Left lobe of liver (tissue), 2 donors: ENCODE data around the gene GPS1. TPM values are rescaled to one million over a fixed set of nuclear protein-coding genes. Genes with fewer than 3 reads are reported as not detected.

Experiments used
- ATAC-seq: fragments of 200-7000 bp; cut with Tn5 transposase; one replicate; pipeline ENCODE4 v1.9.1; 2020; ENCODE audit warnings: mild to moderate bottlenecking, moderate library complexity
- DNase-seq: peaks from one replicate; pipeline ENCODE4 v3.0.0-alpha.2; 2020; ENCODE audit warnings: low spot score
- total RNA-seq: library from RNA; stranded (reverse); gene quantifications from one replicate; pipeline ENCODE4 v1.2.1, GENCODE V29; 2021
- donor health status: DM: no; HTN: no; CAD: no; lungs with moderate emphysema.
- donor health status: DM: no; HTN: yes; CAD: no.

Gene GPS1
- total RNA-seq, 1 donor from 2014 or later, result 84.1 TPM

DNA sequence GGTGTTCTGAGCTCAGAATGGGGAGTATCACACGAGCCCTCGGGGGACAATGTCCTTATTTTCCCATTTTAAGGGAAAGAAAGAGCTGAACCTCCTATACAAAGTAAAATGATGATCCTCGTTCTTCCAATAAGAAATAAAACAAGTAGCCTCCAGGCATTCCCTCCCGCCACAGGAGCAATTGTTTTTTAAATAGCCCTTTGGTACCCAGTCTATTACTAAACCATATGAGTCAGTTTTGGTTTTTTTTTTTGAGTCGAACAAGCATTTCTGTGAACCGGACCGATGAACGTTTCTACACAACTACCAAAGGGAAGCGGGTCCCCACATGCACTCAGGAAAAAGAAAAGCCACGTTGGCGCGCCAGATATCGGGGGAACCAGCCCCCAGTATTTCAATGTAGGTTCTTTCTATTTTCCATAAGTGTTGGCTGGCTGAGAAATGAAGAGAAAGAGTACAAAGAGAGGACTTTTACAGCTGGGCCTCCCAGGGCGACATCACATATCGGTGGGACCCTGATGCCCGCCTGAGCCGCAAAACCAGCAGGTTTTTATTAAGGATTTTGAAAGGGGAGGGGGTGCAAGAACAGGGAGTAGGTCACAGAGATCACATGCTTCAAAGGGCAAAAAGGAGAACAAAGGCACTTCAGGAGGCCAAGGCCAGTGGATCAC lies 10.4 kb upstream of the GPS1 start:
- no peak for DNase-seq

DNA sequence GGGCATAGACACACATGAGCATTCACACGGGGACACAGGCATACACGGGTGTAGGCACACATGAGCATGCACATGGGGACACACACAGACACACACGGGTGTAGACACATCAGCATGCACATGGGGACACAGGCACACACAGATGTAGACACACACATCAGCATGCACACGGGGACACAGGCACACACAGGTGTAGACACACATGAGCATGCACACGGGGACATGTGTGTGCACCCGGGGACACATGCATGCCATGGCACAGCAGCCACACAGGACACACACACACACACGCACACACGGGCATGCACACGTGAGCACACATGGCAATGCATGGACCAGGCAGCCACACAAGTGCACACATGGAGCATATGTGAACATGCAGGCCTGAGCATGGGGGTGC lies 9.0 kb upstream of the GPS1 start:
- no peak for ATAC-seq
- DNase-seq, result no peak

More for the DNA sequence above, 10.4 kb upstream of the GPS1 start:
- ATAC-seq, result no peak

DNA sequence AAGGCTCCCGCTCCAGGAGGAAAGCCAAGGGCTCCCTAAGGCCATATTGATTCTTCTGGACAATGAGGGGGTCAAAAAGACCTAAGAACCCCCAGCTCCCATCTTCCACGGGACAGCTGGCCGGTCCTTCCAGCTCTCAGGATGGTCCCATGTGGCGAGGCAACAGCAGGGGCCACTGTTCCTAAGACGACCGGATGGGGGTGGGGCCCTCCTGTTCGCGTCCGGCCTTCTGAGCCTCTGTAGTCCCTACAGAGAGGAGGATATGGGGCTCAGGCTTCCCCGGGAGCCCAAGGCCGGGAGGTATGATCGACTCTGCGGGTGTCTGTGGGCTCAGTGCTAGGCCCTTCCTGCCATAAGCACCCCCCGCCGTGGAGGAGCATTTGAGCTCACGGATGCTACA lies 8.2 kb upstream of the GPS1 start:
- no peak for ATAC-seq
- no peak for DNase-seq

DNA sequence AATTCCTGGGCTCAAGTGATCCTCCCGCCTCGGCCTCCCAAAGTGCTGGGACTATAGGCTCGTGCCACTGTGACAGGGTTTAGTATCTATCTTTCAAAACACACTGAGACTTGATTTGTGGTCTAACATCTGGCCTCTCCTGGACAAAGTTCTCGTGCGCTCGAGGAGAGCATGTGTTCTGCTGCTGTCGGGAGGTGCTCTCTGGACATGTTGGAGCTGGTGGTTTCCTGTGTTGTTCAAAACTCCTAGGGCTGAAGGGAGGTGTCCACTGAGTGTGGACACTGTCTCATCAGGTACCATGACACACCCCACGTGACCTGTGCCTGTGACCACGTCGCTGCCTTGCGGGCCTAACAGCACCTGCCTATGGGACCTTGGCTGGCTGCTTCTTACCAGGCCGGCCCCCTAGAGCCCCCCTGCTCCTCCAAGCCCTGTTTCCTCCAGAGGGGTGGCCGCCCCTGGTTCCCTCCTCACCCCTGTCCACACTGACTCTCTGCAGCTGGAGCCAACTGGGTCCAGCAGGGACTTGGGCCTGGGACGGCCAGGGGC lies 5.7 kb upstream of the GPS1 start:
- DNase-seq, result no peak
- ATAC-seq, result no peak

DNA sequence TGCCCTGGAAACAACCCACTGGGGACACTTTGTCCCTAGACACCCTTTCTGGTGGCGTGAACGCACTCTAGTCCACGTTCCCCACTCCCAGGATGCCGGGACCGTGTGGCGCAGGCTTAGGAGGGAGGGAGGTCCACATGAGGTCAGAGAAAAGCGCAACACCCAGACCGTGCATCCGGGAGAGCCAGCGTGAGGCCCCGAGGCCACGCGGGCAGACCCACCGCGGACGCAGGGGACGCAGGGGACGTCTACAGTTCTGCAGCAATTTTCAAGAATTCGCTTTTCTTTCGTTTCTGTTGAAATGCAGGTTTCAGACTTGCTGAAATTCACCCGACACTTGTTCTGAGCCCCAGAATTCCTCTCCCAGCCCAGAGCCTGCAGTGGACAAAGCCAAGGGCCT lies 4.8 kb upstream of the GPS1 start:
- ATAC-seq (no peak), DNase-seq (no peak)

DNA sequence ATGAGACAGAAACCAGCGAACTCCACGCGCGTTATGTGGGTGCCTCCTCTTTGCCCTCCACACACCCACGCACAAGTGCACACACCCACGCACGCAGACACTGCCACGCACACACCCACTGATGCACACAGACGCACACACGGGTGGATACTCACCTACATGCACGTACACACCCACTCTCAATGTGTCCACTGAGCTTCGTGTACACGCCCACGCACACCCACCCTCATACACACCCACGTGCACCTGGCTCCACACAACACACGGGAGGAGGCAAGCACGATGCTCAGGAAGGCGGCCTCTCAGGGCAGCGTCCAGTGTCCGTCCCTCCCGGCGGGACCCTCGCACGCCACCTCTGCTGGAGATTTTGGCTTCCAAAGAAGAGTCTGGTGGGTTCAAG lies 4.3 kb upstream of the GPS1 start:
- DNase-seq (no peak), ATAC-seq (no peak)

DNA sequence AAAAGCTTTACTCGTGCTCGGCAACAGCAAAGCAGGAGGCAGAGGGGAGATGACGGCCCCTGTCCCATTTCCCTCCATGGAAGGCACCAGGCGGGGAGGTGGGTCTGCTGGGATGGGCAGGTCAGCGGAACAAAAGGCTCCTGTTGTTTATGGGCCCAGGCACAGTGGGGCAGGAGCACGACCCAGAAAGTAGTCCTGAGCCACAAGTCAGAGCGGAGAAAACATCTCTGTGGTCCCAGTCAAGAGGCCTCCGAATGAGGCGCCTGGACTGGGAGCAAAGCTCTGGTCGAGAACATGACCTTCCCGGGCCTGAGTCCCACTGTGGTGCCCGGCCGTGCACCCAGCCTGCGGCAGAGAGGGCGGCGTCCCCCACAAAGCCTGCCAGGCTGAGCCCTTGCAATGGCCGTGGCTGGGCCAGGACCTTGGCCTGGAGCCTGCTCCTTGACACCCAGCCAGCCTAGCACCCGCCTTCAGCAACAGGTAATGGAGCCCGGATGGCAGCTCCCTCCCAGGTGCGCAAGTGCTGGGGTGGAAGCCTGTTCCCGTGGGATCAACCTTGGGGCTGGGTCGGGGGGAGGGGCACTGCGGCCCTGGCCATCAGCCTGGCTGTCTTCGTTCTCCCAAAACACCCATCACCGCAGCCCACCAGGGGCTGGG lies 3.7 kb upstream of the GPS1 start:
- ATAC-seq (peak; percentile 80), DNase-seq (peak; percentile 94)

DNA sequence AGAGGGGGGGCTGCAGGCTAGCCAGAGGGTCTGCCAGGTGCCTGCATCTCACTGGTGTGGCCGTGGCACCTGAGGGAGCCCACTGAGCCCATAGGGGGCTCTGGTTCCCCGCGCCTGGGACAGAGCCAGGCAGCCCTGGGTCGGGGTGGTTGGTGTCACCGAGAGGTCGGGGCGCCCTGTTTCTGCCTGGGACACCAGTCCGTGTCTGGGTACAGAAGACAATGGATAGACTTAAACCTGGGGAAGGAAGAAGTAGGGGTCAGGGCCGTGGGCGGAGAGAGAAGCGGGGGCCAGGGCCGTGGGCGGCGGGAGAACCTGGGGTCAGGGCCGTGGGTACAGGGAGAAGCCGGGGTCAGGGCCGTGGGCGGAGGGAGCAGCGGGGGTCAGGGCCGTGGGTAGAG lies 3.1 kb upstream of the GPS1 start:
- DNase-seq (no peak), ATAC-seq (peak; percentile 5)

DNA sequence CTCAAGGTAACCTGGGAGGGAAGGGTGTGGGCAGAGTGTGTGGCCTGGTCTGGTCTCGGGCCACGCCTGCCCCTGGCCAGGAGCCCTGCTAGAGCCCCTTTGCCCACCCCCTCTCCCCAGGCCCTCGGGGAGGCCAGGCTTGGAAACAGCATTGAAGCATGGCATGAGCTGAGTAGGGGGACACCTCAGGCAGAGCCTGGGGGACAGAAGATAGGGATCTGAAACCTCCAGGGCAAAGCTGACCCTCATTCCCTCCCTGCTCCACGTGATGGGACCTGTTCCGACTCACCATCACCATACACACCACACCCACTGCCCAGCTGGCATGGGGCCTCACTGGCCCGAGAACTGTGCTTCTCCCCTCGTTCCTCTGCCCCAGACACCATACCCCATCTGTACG lies 2.6 kb upstream of the GPS1 start:
- ATAC-seq (no peak), DNase-seq (no peak)

DNA sequence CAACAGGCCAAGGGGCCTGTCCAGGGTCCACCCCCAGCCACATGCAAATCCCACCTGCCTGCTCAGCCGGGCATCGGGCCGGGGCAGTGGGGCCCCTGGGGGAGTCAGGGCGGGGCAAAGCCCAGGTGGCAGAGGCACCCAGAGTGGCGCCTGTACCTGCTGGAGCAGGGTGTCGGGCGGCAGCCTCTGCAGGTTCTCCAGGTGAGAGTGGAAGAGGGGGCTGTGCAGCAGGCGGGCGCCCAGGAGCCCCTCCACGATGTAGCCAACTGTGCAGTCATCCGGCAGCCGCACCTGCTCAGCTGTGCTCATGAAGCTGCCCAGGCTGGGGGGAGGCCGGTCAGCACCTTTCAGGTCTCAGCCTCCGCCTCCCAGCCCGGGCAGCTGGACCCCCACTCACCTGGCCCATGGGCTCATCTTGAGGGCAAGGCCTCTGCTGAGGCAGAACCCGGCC lies 2.2 kb upstream of the GPS1 start:
- DNase-seq (no peak), ATAC-seq (no peak)

DNA sequence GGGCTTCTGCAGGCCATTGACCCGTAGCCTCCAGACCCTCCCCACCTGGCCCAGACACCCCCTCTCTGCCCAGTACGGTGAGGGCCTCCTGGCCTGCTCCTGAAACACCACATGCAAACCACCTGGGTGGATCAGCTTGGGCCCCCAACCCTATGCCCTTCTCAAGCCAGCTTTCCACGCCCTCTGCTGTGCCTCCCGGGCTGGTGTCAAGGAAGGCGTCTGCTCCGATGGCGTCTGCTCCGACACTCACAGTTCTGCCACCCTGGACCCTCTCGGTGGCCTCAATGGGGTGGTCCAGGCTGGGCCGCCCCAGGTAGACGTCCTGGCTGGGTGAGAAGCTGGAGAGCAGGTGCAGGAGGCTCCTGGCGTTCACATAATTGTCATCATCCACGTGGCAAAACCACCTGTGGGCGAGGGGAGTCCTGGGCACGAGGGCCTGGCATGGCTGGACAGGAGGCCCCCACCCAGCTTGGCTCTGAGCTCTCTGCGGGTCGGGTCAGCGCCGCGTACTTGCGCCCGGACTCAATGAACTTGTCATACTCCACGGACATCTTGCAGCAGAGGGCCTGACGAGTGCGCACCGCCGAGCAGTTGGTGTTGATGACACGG lies 1.4 kb upstream of the GPS1 start:
- DNase-seq, result no peak
- ATAC-seq, result no peak

DNA sequence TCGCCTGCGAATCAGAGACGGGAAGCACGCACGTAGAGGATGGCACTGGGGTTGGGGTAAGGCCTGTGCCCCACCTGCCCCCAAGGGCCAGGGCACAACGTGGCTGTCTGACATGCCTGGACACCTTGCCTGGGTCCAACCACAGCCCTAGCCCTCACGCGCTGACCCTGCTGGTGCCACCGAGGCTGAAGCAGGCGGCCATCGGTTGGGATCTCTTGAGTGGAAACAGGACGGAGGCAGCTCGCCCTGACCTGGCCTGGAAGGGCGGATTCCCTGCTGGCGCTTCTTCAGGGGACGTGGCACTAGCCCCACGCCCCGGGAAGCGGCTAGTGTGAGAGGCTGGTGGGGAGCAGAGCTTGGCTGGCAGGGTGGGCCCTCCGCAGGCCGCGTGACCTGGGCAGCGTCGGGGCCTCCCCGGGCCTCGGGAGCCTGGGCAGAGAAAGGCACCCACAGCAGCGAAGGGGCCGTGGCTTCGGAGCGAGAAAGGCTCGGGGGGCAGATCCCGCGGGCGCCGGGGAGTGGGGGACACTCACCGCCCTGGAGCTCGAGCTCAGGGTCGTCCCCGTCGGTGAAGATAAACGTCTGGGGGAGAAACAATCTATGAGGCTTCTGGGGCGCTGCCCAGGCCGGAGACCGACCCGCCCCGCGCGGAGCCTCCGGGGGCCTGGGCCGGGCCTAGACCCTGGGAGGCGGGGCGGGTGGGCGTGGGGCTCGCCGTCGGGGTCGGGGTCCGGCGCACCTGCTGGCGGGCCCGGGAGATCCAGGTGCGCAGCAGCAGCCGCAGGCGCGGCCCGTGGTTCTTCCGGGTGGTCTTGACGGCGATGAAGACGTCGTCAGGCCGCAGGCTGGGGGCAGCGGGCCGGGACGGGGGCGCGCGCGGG lies 697 bp upstream of the GPS1 start:
- DNase-seq, result no peak
- peak; percentile 6 for ATAC-seq

DNA sequence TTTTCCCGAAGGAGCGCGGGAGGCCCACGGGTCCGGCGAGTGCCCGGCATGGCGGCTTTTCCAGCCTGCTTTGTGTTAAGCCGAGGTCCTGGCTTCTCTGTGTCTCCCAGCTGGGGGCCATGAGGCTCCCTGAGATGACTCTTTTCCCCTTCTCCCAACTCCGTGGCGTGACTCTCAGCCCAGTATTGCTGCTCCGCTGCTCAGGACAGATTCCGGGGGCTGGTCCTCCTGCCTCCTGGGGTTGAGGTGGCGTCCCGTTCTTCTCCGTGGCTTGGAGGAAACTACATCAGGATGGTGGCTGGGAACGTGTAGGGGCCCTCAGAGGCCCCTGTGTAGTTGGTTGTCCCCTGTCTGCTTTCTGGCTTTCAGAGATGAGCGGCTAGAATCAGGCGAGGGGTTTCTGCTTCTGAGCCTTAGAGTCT lies 951 bp downstream of the GPS1 start:
- ATAC-seq, result no peak
- no peak for DNase-seq

DNA sequence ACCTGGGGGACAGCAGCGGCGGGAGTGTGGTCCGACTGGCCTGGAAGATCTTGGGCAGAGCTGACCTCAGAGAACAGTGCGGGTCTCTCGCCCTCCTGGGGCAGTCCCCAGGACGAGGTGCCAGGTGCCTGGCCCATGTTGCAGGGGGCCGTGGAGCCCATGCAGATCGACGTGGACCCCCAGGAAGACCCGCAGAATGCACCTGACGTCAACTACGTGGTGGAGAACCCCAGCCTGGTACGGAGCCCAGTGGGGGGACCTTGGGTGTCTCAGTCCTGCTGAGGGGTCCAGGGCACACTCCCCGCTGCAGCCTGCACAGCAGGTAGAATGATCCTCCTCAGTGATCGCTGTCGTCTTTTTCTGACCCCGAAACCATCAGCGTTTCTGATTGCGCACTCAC lies 1.4 kb downstream of the GPS1 start:
- ATAC-seq, result no peak
- no peak for DNase-seq

DNA sequence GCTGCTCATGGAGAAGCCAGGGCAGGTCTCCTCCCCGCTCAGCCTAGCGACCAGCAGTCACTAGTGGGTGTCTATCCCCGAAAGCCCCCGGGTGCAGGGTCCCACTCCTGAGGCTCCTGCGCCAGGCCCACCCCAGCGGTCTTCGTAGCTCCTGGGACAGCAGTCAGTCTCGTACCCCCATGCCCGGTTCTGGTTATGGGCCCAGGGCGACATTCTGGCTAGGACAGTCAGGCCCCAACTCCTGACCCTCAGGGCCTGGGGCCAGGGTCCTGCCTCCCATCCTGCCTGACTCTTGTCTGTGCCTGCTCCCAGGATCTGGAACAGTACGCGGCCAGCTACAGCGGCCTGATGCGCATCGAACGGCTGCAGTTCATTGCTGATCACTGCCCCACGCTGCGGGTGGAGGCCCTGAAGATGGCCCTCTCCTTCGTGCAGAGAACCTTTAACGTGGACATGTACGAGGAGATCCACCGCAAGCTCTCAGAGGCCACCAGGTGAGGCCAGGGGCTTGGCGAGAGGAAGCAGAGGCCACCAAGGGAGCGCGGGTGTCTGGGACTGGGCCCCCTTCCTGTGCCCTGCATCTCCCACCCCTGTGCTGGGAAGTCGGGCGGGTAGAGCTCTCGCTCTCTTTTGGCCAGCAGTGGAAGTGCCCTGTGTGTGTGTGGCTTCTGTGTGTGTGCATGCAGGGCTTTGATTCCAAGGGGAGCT lies 2.0 kb downstream of the GPS1 start:
- ATAC-seq (no peak), DNase-seq (no peak)

DNA sequence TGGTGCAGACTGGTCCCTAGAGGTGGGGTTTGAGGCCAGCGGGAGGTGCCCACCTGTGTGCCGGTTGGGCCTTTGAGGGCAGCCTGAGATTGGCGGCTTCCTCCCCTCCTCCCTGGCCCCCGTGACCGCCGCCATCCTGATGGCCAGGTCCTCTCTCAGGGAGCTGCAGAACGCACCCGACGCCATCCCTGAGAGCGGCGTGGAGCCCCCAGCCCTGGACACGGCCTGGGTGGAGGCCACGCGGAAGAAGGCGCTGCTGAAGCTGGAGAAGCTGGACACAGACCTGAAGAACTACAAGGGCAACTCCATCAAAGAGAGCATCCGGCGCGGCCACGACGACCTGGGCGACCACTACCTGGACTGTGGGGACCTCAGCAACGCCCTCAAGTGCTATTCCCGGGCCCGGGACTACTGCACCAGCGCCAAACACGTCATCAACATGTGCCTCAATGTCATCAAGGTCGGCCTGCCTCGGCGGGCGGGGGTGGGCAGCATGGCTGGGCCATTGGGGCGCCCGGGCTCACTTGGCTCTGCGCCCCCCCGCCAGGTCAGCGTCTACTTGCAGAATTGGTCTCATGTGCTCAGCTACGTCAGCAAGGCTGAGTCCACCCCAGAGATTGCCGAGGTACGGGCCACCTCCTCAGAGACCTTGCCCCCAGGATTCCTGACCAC lies 2.8 kb downstream of the GPS1 start:
- ATAC-seq, result no peak
- no peak for DNase-seq

DNA sequence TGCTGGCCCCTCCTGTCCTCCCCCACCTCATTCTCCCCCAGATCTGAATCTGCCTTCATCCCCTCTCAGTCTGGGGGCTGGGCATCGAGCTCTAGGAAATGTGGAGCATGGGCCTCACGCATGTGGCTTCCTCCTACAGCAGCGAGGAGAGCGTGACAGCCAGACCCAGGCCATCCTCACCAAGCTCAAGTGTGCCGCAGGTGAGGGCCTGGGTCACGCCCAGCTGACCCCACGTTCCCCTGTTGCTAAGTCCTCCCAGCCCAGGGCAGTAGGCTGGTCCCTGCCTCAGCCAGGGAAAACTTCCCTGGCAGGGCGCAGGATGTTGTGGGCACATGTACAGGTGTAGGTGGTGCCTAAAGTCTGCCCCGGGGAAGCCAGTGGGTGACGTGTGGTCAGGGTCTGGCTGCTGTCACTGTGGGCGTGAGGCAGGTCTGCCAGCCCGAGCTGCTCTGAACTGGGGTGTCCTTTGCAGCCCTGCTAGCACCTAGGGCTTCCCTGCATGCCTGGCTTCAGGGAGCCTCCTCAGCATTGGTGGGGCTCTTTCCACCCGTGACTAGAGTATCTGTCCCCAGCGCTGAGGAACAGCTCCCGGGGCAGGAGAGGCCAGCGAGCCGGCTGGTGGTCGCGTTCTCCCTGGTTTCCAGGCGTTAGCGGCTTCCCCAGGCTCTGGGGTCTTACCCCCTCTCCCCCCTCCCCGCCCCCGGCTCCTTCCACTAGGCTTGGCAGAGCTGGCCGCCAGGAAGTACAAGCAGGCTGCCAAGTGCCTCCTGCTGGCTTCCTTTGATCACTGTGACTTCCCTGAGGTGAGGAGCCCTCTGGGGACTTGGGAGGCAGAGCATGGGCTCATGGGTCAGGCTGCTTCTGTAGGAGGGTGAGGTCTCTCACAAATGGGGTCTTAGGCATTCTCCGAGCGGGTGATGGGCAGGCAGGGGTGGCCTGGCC lies 3.6 kb downstream of the GPS1 start:
- no peak for ATAC-seq
- no peak for DNase-seq

DNA sequence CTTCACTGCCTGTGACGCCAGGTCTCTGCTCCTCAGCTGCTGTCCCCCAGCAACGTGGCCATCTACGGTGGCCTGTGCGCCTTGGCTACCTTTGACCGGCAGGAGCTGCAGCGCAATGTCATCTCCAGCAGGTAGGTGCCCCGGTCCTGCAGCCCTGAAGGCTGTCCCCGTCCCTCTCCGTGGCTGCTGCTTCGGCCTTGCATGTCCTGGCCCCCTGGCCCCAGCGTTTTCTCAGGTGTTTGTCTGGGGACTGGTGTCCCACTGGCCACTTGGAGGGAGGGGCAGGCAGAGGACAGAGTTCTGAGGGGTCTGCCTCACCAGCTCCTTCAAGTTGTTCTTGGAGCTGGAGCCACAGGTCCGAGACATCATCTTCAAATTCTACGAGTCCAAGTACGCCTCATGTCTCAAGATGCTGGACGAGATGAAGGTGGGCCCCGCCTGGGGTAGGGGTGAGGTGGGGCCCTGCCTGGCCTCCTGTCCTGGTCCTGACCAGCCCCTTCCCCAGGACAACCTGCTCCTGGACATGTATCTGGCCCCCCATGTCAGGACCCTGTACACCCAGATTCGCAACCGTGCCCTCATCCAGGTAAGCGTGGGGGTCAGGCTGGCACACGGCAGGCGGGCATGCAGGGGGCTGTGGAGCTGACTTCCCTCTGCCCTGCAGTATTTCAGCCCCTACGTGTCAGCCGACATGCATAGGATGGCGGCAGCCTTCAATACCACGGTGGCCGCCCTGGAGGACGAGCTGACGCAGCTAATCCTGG lies 4.4 kb downstream of the GPS1 start:
- ATAC-seq, result no peak
- DNase-seq, result no peak
